ENCODE measurements around the gene ANAPC16.
A peak's percentile ranks its signal among the peaks of the same experiment; 100 is the strongest.
"Not testable (repeated sequence)": the region's sequence is repeated elsewhere in the genome, so short reads cannot be mapped to it uniquely, and the experiment has no call there.

The ANAPC16 gene

GRCh38 chr10:72218325-72218724, 2.5 kb downstream of the ANAPC16 start:
- DNase-seq = peak; percentile 75

DNA sequence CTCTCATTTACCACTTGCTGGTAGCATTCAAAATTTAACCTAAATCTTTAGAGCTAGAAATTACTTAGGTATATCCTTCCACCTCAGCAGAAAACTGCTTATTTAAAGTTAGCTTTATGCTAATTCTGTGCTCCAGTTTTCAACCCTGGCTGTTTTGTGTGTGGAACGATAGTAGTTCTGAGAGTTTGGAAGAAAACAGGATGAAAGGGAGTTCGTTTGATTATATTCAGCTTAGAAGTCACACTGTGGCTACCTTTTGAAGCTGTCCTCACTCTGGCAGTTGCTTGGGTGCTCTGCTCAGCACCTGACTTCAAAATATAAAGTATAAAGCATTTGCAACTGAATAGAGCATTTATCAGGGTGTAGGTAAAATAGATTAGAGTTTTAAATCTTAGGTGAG, 2.9 kb downstream of the ANAPC16 start:
- no peak for DNase-seq

- DNase-seq = no peak
Measured at GRCh38 chr10:72219235-72219814, 3.5 kb downstream of the ANAPC16 start.

GRCh38 chr10:72220637-72221036, 4.8 kb downstream of the ANAPC16 start:
- no peak for DNase-seq

DNA sequence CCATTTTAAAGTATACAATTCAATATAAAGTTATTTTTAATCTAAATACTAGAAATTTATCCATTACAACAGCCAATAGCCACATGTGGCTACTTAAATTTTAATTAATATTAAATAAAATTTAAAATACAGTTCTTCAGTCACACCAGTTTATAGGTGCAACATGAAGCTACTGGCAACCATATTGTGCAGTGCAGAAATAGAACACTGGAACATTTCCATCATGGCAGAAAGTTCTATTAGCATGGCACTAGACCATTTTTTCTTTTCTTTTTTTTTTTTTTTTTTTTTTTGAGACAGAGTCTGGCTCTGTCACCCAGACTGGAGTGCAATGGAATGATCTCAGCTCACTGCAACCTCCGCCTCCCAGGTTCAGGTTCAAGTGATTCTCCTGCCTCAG, 5.5 kb downstream of the ANAPC16 start:
- no peak for DNase-seq

DNA sequence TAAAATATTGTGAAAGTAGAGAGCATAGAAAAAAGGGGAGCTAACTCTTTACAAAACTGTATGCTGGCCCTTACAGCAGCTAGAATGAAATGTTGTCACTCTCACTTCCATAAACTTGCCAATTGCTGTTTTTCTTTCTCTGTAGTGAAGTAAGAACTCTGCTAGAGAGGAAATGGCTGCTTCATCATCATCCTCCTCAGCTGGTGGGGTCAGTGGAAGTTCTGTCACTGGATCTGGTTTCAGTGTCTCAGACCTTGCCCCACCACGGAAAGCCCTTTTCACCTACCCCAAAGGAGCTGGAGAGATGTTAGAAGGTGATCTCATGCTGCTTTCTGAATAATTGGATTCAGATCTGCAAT, 7.9 kb downstream of the ANAPC16 start:
- DNase-seq = no peak

GRCh38 chr10:72224191-72224590, 8.4 kb downstream of the ANAPC16 start:
- not testable (repeated sequence) for DNase-seq

GRCh38 chr10:72226418-72227027, 10.7 kb downstream of the ANAPC16 start:
- no peak for DNase-seq

GRCh38 chr10:72227826-72228225, 12.0 kb downstream of the ANAPC16 start:
- no peak for DNase-seq

DNA sequence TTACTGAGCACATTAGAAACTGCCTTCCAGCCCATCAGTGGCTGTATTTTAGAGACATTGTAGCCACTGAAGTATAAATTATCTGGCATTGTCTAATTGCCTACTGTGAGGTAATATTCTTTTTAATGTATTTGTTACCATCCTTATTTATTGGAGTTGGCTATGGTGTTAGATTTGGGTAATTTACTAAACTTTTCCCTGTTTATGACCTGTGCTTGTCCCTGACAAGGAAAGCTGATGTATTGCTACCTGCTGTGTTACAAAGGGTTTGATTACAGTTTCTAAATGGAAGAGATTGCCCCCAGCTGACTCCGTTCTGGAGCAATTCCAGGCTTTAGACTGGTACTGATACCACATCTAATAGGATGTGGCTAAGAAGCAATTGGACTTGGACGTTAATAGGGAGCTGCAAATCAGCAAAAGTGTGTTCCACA, 12.5 kb downstream of the ANAPC16 start:
- no peak for DNase-seq

DNA sequence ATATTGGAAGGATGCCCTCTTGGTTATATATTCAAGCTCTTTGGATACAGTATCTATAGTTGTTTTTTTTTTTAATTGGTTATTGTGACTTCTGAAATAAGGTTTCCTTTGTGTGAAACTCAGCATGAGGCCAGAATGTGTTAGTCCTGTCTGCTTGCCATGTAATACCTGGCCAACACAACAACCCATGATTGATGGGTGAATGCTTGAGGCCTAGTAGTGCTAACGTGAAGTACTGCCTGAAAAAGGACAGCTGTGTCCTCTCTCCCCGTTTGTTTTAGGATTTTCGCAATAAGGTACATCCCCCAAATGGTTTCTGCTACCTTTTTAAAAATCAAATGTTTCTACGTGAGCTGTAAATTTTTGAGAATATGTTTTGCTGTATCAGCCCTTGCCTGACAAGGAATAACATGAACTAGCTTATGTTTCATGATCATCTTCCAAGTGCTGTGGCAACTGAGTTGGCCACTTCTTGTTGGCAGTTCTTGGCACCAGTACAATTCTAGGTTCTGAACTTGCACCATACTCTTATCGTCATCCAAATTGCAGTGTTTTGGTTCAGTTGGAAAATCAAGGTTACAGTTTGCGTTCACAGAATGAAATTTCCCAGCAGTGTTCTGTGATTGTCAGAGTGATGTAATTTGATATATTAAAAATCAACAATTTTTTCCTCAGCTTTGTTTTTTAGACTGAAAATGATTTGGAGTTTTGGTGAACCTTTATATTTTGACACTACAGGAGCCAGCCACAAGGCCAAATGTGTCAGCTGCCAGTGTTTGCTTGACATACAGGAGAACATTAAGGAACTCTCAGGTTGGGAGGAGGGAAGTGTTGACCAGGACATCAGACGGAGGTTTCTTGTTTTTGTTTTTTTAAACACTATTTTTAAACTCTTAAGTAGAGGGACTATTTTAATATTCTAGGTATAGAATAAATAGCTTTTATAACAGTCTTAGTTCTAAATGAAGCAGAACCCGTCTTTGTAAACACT, 13.7 kb downstream of the ANAPC16 start:
- DNase-seq = no peak

- DNase-seq = no peak
Measured at GRCh38 chr10:72233621-72234020, 17.8 kb downstream of the ANAPC16 start.

- no peak for DNase-seq
Measured at GRCh38 chr10:72234560-72235095, 18.8 kb downstream of the ANAPC16 start.

- DNase-seq = no peak
Measured at GRCh38 chr10:72235544-72236279, 19.9 kb downstream of the ANAPC16 start.

- peak; percentile 28 for DNase-seq
Measured at GRCh38 chr10:72238392-72239175, 22.8 kb downstream of the ANAPC16 start.

DNA sequence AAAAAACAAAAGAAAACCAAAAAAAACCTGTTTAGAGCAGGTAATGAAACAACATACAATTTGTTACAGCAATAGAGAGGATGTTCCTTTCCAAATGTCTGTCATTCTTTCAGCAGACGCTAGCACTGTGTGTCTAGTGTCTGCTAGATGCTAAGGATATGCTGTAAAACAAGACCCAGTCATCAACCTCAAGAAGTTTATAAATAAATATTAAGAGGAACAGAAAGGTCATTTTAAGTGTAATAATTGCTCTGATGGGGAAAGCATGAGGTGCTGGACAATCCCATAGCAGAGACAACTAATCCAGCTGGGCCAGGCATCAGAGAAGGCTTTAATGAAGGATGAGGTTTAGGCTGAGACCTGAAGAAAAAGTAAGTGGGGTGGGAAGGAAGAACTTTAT, 23.6 kb downstream of the ANAPC16 start:
- DNase-seq = no peak

DNA sequence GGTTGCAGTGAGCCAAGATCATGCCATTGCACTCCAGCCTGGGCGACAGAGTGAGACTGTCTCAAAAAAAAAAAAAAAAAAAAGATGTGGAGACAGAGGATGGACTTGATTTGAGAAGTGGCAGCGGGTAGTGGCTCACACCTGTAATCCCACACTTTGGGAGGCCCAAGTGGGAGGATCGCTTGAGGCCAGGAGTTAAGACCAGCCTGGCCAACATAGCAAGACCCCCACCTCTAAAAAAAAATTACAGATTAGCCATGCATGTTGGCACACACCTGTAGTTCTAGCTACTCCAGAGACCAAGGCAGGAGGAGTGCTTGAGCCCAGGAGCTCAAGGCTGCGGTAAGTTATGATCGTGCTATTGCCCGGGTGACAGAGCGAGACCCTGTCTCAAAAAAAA, 24.6 kb downstream of the ANAPC16 start:
- DNase-seq = no peak

DNA sequence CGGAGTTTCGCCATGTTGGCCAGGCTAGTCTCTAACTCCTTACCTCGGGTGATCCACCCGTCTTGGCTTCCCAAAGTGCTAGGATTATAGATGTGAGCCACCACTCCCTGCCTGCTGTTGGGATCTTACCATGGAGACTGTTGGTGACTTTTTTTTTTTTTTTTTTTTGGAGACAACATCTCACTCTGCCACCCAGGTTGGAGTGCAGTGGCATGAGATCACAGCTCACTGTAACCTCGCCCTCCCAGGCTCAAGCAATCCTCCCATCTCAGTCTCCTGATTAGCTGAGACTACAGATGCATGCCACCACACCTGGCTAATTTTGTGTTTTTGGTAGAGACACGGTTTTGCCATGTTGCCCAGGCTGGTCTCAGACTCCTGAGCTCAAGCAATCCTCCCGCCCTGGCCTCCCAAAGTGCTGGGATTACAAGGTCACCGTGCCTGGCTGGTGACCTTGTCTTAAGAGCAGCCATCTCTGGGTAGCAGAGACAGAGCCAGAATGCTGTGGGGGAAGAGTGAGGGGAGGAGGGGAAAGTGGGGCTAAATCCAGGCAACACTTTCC, 26.0 kb downstream of the ANAPC16 start:
- DNase-seq = no peak

DNA sequence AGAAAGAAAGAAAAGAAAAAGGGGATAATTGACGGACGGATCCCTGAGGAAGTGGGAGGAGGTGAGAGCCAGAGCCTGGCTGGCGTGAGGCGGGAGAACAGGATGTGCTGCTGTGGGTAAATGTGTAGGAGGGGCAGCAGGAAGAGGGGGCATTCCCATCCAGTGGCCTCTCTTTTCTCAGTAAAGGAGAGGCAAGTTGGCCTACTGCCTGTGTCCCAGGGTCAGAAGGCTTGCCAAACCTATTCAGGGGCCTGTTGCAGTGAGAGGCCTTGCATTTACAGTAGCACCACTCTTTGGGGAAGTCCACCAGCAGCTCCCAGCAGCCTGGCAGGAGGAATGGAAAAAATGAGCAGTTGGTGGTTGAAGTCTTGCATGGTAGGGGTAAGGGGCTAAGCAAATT, 26.9 kb downstream of the ANAPC16 start:
- DNase-seq = peak; percentile 48

DNA sequence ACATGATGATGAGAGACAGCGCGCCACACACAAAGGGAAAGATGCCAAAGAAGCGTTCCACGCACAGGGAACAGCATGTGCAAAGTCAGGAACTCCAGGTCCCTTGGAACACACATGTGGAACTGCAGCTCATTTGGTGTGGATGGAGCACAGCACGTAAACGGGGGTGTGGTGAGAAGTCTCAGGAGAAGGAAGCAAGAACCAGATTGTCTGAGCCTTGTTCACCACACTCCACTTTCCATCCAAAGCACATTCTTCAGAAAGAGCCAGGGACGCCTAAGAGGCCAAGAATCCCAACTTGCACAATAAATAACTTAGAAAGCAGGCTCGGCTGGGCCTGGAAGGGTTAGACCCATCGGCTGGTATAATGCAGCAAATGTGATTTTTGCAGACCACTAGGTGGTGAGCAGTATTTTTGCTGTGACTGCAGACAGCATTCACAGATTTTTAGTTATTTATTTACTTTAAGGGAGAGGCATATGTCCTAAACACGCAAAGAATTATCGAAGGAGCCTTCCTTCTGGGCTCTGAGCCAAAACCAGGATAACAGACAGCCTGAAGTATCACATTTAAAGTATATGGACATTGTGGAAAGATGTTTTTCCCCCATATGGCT, 28.1 kb downstream of the ANAPC16 start:
- peak; percentile 40 for DNase-seq

DNA sequence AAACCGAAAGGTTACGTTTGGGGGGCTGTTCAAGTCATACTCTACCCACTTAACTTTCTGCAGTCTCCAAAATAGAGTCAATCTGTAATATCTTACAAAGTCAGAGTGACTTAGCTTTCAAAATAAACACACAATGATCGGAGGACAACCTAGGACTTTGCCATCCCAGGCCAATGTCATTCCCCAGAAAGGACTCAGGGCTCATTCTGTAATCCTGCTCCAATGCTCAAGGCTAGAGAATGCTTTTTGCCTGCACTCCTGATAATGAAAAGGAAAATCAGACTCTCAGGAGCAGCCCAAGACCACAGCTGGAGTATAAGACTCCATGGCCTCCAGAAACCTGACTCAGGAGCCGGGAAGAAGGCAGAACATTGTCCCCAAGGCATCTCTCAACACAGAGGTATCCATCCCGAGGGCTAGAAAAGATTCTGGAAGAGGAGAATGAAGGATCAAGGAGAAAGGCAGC, 28.8 kb downstream of the ANAPC16 start:
- DNase-seq = no peak
